ENCODE data around the gene DGKK.
"Not testable (repeated sequence)": the region's sequence is repeated elsewhere in the genome, so short reads cannot be mapped to it uniquely, and the experiment has no call there.

DGKK gene

DNA sequence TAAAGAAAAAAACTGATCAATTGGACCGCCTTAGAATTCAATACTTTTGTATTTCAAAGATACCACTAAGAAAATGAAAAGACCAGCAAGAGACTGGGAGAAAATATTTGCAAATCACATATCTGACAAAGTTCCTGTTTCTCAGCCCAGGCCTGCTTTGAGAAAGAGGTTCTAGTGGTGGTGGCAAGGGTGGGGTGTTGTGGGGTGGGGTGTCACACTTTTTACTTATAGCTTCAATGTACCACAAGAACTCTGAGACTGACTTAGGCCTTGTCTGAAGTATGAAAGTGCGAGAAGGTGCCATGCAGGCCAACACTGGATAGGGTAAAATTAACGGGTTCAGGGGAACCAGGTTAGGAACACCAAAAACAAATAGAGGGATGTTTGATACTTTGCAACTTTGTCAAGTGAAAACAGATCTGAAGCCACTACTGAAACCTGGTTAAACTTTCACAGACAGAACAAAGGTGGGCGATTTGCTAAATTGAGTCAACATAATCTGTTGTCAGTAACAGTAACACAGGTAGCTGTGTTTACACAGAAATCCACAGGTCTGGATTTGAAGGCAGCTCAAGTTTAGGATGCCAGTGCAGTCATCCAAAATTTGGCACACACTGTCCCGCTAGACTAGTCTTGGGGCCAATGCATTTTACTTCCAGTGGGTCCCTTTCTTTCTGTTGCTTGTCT lies 88.8 kb downstream of the DGKK start:
- Mint-ChIP-seq H3K4me1 (no peaks in the 10 kb centered on the region), H3K27ac (no peak overlapping the region), H3K27me3 (no peaks in the 10 kb centered on the region), H3K9me3 (no peaks in the 10 kb centered on the region), H3K36me3 (no peaks in the 10 kb centered on the region), H3K4me3 (no peak overlapping the region)
- no peak for DNase-seq
- CTCF ChIA-PET: no interaction called here

DNA sequence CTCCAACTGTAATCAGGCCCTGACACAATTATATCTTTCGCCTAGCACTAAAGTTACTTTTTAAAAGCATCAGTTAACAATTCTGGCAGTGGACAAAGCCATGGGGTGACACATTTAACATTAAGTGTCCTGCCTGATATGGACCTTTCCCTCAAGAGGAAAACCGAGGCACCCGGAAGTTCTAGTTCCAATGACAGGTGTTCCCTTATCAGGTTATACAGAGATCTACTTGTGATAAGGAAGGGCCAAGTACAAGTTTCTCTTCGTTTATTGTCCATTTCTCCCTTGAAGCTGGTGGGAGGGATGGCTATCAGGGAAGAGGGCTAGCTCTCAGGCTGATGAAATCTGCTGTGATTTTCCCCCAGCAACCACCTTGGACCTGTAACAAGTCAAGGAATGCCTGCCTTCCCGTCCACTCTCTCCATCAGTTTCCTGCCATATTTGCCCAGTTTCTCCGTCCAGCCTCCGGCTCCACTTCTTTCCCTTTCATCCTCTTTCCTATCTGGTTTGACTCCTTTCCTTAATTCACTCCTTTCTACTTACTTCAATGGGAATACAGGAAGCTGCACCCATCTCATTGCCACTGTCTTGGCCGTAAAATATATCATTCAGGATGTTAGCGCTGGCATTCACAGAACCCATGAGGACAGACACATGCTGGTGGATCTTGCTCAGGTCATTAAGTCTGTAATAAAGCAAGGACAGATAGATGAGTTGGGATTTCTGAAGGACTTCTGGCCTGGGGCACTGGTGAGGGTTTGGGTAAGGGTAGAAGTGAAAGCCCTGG lies 95.0 kb downstream of the DGKK start:
- Mint-ChIP-seq H3K4me1 (no peaks in the 10 kb centered on the region), H3K9me3 (no peaks in the 10 kb centered on the region), H3K27ac (no peak overlapping the region), H3K36me3 (no peaks in the 10 kb centered on the region), H3K27me3 (no peaks in the 10 kb centered on the region), H3K4me3 (no peak overlapping the region)
- CTCF ChIA-PET: no interaction called here
- no peak for DNase-seq

DNA sequence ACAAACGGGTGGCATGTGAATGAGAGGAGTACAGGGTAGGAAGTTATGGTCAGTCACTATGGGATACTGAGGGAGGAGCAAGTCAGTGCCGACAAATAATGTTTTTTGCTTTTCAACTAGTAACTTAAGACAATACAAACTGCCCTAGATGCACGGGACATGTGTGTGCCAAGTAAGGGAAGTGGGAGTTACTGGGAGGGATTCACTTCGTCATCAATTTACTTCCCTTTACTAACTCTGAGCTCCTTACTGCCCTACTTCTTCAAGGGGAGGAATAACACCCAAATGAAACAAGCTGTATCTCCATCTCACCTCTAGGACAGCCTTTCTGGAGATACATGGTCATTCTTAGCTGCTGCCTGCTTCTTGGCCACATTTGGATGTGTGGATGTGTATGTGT lies 97.7 kb downstream of the DGKK start:
- DNase-seq: no peak
- Mint-ChIP-seq H3K27me3 (no peaks in the 10 kb centered on the region), H3K4me1 (no peaks in the 10 kb centered on the region), H3K27ac (no peak overlapping the region), H3K9me3 (no peaks in the 10 kb centered on the region), H3K36me3 (no peaks in the 10 kb centered on the region), H3K4me3 (no peak overlapping the region)
- CTCF ChIA-PET: no interaction called here

DNA sequence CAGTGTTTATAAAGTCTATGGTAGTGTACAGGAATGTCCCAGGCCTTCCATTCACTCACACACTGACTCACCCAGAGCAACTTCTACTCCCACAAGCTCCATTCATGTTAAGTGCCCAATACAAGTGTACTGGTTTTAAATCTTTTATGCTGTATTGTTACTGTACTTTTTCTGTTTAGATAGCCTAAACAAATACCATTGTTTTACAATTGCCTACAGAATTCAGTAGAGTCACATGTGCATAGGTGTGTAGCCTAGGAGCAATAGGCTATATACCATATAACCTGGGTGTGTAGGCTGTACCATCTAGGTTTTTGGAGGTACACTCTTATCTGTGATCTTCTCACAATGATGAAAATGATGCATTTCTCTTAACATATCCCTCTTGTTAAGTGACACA lies 126.7 kb downstream of the DGKK start:
- Mint-ChIP-seq H3K4me1 (no peaks in the 10 kb centered on the region), H3K27ac (no peak overlapping the region), H3K36me3 (no peaks in the 10 kb centered on the region), H3K9me3 (no peaks in the 10 kb centered on the region), H3K27me3 (no peaks in the 10 kb centered on the region), H3K4me3 (no peak overlapping the region)
- CTCF ChIA-PET: no interaction called here
- DNase-seq: no peak

DNA sequence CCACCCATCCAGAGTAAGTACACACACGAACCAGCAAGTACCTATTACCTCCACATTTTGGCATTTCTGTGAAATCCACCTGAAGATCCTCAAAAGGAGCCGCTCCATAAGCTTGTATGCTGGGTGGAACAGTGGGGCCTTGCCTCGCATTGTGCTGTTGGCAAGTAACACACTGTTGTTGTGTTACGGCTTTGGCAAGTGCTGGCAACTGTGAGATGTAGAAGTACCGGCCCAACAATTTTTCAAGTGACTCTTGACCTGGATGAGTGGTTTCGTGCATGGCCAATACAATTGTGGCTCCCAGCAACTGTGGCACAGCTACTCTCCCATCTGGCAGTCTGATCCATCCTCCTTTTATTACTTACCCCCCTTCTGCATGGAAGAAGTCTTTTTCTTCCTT lies 137.3 kb downstream of the DGKK start:
- CTCF ChIA-PET: no interaction called here
- no peak for DNase-seq
- Mint-ChIP-seq H3K9me3 (no peaks in the 10 kb centered on the region), H3K4me1 (no peaks in the 10 kb centered on the region), H3K4me3 (no peak overlapping the region), H3K27me3 (no peaks in the 10 kb centered on the region), H3K27ac (no peak overlapping the region), H3K36me3 (no peaks in the 10 kb centered on the region)

DNA sequence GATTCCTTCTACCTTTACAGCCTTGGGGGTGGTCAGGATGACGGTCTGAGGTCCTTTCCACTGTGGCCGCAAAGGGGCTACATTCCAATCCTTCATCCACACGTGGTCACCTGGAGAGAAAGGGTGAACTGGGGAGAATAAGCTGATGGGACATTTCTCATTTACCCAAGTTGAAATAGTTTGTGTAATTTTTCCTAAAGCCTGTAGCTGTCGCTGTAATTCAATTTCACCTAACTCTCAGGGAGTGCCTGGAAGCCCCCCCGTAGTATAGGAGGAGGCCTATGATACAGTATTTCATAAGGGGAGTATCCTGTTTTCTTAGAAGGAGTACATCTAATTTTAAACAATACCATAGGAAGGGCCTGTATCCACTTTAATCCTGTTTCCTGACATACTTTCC lies 138.0 kb downstream of the DGKK start:
- H3K9me3 Mint-ChIP-seq, H3K4me1 Mint-ChIP-seq, H3K27ac Mint-ChIP-seq, H3K36me3 Mint-ChIP-seq, DNase-seq, H3K4me3 Mint-ChIP-seq, CTCF ChIA-PET, H3K27me3 Mint-ChIP-seq: not testable (repeated sequence)

DNA sequence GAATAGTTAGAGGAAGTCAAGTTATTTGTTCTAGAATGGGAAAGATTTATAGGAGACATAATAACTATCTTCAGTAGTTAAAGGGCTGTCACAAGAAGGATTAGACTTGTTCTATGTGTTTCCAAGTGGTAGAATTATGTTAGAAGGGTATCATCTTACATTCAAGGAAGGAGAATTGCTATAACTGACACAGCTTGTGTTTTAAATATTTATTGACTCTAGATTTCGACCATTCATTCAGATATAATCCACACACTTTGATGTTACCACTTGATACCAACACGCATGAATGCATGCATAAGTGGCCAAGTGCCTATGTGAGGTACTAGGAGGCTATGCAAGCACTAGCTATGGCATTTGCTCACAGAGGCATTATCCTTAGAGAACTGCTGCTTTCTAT lies 143.4 kb downstream of the DGKK start:
- CTCF ChIA-PET: no interaction called here

More for the DNA sequence above, 143.4 kb downstream of the DGKK start:
- Mint-ChIP-seq H3K4me3 (no peak overlapping the region), H3K27ac (no peak overlapping the region), H3K9me3 (no peaks in the 10 kb centered on the region), H3K36me3 (no peaks in the 10 kb centered on the region), H3K27me3 (no peaks in the 10 kb centered on the region), H3K4me1 (no peaks in the 10 kb centered on the region)
- no peak for DNase-seq
